GM12878 (cell line): ENCODE data around the gene CAPZB. TPM values are rescaled to one million over a fixed set of nuclear protein-coding genes. Genes with fewer than 3 reads are reported as not detected.

Source experiments
- DPF2 ChIP-seq: fragments of 450-650 bp; IDR thresholded peaks from 2 replicates; pipeline ENCODE4 v1.6.1; 2017; ENCODE audit warnings: mild to moderate bottlenecking
- GABPA ChIP-seq: IDR thresholded peaks from 2 replicates; pipeline ENCODE4 v1.6.1; 2014; ENCODE audit warnings: antibody characterized with exemption, low read depth, mild to moderate bottlenecking, inconsistent platforms
- IRF3 ChIP-seq: fragments of 450-650 bp; IDR thresholded peaks from 2 replicates; pipeline ENCODE4 v1.6.1; 2014; ENCODE audit warnings: mild to moderate bottlenecking
- MYC ChIP-seq: IDR thresholded peaks from 2 replicates; pipeline ENCODE4 v1.6.1; 2011; ENCODE audit warnings: mild to moderate bottlenecking, low read length, moderate library complexity, inconsistent platforms; ENCODE audit not compliant: insufficient read depth, insufficient replicate concordance, insufficient read length, severe bottlenecking
- PRDM15 ChIP-seq: fragments of 450-650 bp; formaldehyde crosslinking; IDR thresholded peaks from 2 replicates; pipeline ENCODE4 v1.4.0; 2020; ENCODE audit warnings: mild to moderate bottlenecking, moderate library complexity
- ZNF592 ChIP-seq: fragments of 450-650 bp; IDR thresholded peaks from 2 replicates; pipeline ENCODE4 v1.6.1; 2017; ENCODE audit warnings: mild to moderate bottlenecking, moderate library complexity
- polyA plus RNA-seq, 11 experiments: library from polyadenylated mRNA; depleted of rRNA in 4 of 11; unstranded in 6 of 11; stranded (reverse) in 5 of 11; fragments of >200 nt; fragmentation: Nextera tagmentation in 4 of 11; fragmentation: Illumina TruSeq in 1 of 11; extraction: Ambion mirVana in 4 of 11; extraction: Trizol in 1 of 11; gene quantifications; 1 replicate in 1 of 11; 2 replicates in 10 of 11; pipeline versions ENCODE4 v1.2.1 to v1.2.3, GENCODE V29; 2011 to 2016; ENCODE audit warnings: inconsistent platforms in 2 of 11, missing spikeins in 2 of 11, low read depth in 1 of 11
- total RNA-seq, 4 experiments: library from RNA; depleted of rRNA in 3 of 4; stranded (reverse); fragments of >200 nt in 3 of 4; fragmentation: Illumina TruSeq in 1 of 4; extraction: Trizol in 1 of 4; gene quantifications; 2 replicates each; pipeline versions ENCODE4 v1.2.1 to v1.2.3, GENCODE V29; 2013 to 2021

The CAPZB gene
- total and polyA plus RNA-seq, 10 of the 15 experiments (the other 5 are each of a cell fraction or from before 2014, with no cell fraction given): 104 to 454 (median 213) TPM

- TF ChIP-seq IRF3 (no peak), MYC (no peak), ZNF592 (no peak), GABPA (no peak), DPF2 (no peak), PRDM15 (CRISPR knock-in tag) (no peak)
These were observed 101.2 kb downstream of the CAPZB start (continued) for GRCh38 chr1:19384113-19384512.
